GM12878 (cell line): Measurements from ENCODE around the gene ANXA2R. TPM values are rescaled to one million over a fixed set of nuclear protein-coding genes. Genes with fewer than 3 reads are reported as not detected.

ENCODE experiments used
- ATAC-seq: fragments of 200-7000 bp; cut with Tn5 transposase; 3 replicates; pipeline ENCODE4 v1.9.1; 2020; ENCODE audit warnings: mild to moderate bottlenecking, moderate library complexity
- BruUV-seq: library from RNA; stranded (reverse); fragments of 400-500 nt; replicated peaks from 2 replicates; lab custom pipeline; 2021; lab: Mats Ljungman, UMichigan
- CTCF ChIA-PET: fragments of 300-600 bp; sonication (Branson Sonifier 250); formaldehyde crosslinking; extraction: SDS; loops from one replicate; lab custom pipeline; 2021; ENCODE audit warnings: inconsistent platforms; lab: Yijun Ruan, JAX
- POLR2A ChIA-PET: fragments of 350-600 bp; formaldehyde crosslinking; extraction: SDS; loops from one replicate; lab custom pipeline; 2021; ENCODE audit warnings: inconsistent platforms; lab: Charles Lee
- RAD21 ChIA-PET: fragments of 300-600 bp; sonication (Branson Sonifier 250); formaldehyde crosslinking; loops from one replicate; lab custom pipeline; 2023; ENCODE audit warnings: antibody characterized with exemption; ENCODE audit not compliant: unreplicated experiment; lab: Charles Lee
- SMC1A ChIA-PET: fragments of 300-600 bp; sonication (Branson Sonifier 250); formaldehyde crosslinking; loops from one replicate; lab custom pipeline; 2023; ENCODE audit not compliant: unreplicated experiment, uncharacterized antibody; lab: Charles Lee
- DNase-seq: peaks from one replicate; pipeline ENCODE4 v3.0.0-alpha.2; 2011; ENCODE audit warnings: low read depth, low spot score
- FAIRE-seq: peaks from 3 replicates; lab custom pipeline; 2011; peaks lifted over from hg19 to GRCh38; lab: Jason Lieb, UNC
- H2AFZ ChIP-seq: 2 replicates; pipeline ENCODE4 v1.6.0; 2011; ENCODE audit warnings: low read depth, low read length, control low read depth; ENCODE audit not compliant: control insufficient read depth
- H3K27ac ChIP-seq: 2 replicates; pipeline ENCODE4 v1.5.1; 2011; ENCODE audit warnings: control low read depth; ENCODE audit not compliant: control insufficient read depth, insufficient read depth
- H3K27me3 ChIP-seq, 2 experiments: replicated peaks in 1 of 2; 2 replicates each; pipeline versions ENCODE4 v1.6.0 to v1.6.1; 2011; ENCODE audit warnings: low read length in 1 of 2; ENCODE audit not compliant: control insufficient read depth in 2 of 2, insufficient read depth in 2 of 2
- H3K36me3 ChIP-seq, 2 experiments: 2 replicates each; pipeline ENCODE4 v1.5.1; 2011; ENCODE audit warnings: low read length in 1 of 2; ENCODE audit not compliant: control insufficient read depth in 2 of 2, insufficient read depth in 2 of 2
- H3K4me1 ChIP-seq: 2 replicates; pipeline ENCODE4 v1.6.1; 2011; ENCODE audit warnings: mild to moderate bottlenecking, low read length, moderate library complexity, mixed read lengths; ENCODE audit not compliant: control insufficient read depth, insufficient read depth
- H3K4me2 ChIP-seq: 2 replicates; pipeline ENCODE4 v1.6.0; 2011; ENCODE audit warnings: control low read depth; ENCODE audit not compliant: control insufficient read depth, insufficient read depth
- H3K4me3 ChIP-seq: fragments of 200-600 bp; sonication (generic); 2 replicates; pipeline ENCODE4 v1.5.1; 2016
- H3K79me2 ChIP-seq: 2 replicates; pipeline ENCODE4 v1.6.0; 2011; ENCODE audit warnings: low read length; ENCODE audit not compliant: control insufficient read depth, insufficient read depth
- H3K9ac ChIP-seq: 2 replicates; pipeline ENCODE4 v1.8.0; 2011; ENCODE audit warnings: low read length, control low read depth, mixed read lengths; ENCODE audit not compliant: control insufficient read depth, insufficient read depth
- H3K9me3 ChIP-seq: replicated peaks from 3 replicates; pipeline ENCODE4 v1.5.1; 2011; ENCODE audit warnings: mild to moderate bottlenecking, low read length; ENCODE audit not compliant: control insufficient read depth, insufficient read depth
- H4K20me1 ChIP-seq: 2 replicates; pipeline ENCODE4 v1.6.0; 2011; ENCODE audit not compliant: control insufficient read depth, insufficient read depth
- BACH1 ChIP-seq: fragments of 450-650 bp; IDR thresholded peaks from 2 replicates; pipeline ENCODE4 v1.6.1; 2017; ENCODE audit warnings: mild to moderate bottlenecking, borderline replicate concordance
- BMI1 ChIP-seq: fragments of 450-650 bp; IDR thresholded peaks from 2 replicates; pipeline ENCODE4 v1.6.1; 2016; ENCODE audit warnings: mild to moderate bottlenecking, moderate library complexity, borderline replicate concordance
- CBX5 ChIP-seq: sonication (generic); IDR thresholded peaks from 2 replicates; pipeline ENCODE4 v1.6.1; 2016; ENCODE audit warnings: low read depth, moderate library complexity, mild to moderate bottlenecking, inconsistent platforms
- CHD4 ChIP-seq: fragments of 200-600 bp; sonication (generic); IDR thresholded peaks from 2 replicates; pipeline ENCODE4 v1.6.1; 2016; ENCODE audit warnings: mild to moderate bottlenecking
- CREM ChIP-seq: IDR thresholded peaks from 2 replicates; pipeline ENCODE4 v1.6.1; 2014; ENCODE audit warnings: antibody characterized with exemption, low read depth
- HSF1 ChIP-seq: fragments of 150-350 bp; IDR thresholded peaks from 2 replicates; pipeline ENCODE4 v1.6.1; 2014; ENCODE audit warnings: mild to moderate bottlenecking, low read depth, low read length
- IKZF2 ChIP-seq, 2 experiments: fragments of 450-650 bp; IDR thresholded peaks; 2 replicates each; pipeline ENCODE4 v1.6.1; 2017; ENCODE audit warnings: mild to moderate bottlenecking in 2 of 2, moderate library complexity in 2 of 2
- KDM1A ChIP-seq: fragments of 200-600 bp; sonication (generic); IDR thresholded peaks from 2 replicates; pipeline ENCODE4 v1.6.1; 2016; ENCODE audit warnings: borderline replicate concordance
- MTA2 ChIP-seq: fragments of 450-650 bp; IDR thresholded peaks from 2 replicates; pipeline ENCODE4 v1.6.1; 2016; ENCODE audit warnings: low read depth, mild to moderate bottlenecking, moderate library complexity
- RB1 ChIP-seq: fragments of 450-650 bp; formaldehyde crosslinking; IDR thresholded peaks from 2 replicates; pipeline ENCODE4 v1.6.1; 2017; ENCODE audit warnings: mild to moderate bottlenecking, borderline replicate concordance
- SIN3A ChIP-seq: IDR thresholded peaks from 2 replicates; pipeline ENCODE4 v1.6.1; 2012; ENCODE audit warnings: low read depth, low read length, improper control_type of control experiment
- TBL1XR1 ChIP-seq: IDR thresholded peaks from 2 replicates; pipeline ENCODE4 v1.6.1; 2012; ENCODE audit warnings: low read depth, low read length, improper control_type of control experiment
- ZNF207 ChIP-seq: fragments of 450-650 bp; IDR thresholded peaks from 2 replicates; pipeline ENCODE4 v1.6.1; 2014; ENCODE audit warnings: antibody characterized with exemption, mild to moderate bottlenecking, borderline replicate concordance
- WGBS: methylation state at CpG from one replicate; pipeline ENCODE4 v1.1.6; 2016; ENCODE audit warnings: low lambda C conversion rate; ENCODE audit not compliant: insufficient replicate concordance, insufficient coverage; ENCODE audit errors: missing lambda C conversion rate; 5-methylcytosine and 5-hydroxymethylcytosine counted together
- in situ Hi-C: fragments of 300-500 bp; cut with MboI; formaldehyde crosslinking; loops from 9 replicates; pipeline ENCODE4 v1.14.3; 2018; ENCODE audit warnings: mixed read lengths
- intact Hi-C: fragments of 100-400 bp; cut with micrococcal nuclease; formaldehyde crosslinking; loops from one replicate; pipeline ENCODE4 v1.14.2; 2022; ENCODE audit not compliant: unreplicated experiment
- polyA plus RNA-seq, 11 experiments: library from polyadenylated mRNA; depleted of rRNA in 4 of 11; unstranded in 6 of 11; stranded (reverse) in 5 of 11; fragments of >200 nt; fragmentation: Nextera tagmentation in 4 of 11; fragmentation: Illumina TruSeq in 1 of 11; extraction: Ambion mirVana in 4 of 11; extraction: Trizol in 1 of 11; gene quantifications; 1 replicate in 1 of 11; 2 replicates in 10 of 11; pipeline versions ENCODE4 v1.2.1 to v1.2.3, GENCODE V29; 2011 to 2016; ENCODE audit warnings: inconsistent platforms in 2 of 11, missing spikeins in 2 of 11, low read depth in 1 of 11
- total RNA-seq, 4 experiments: library from RNA; depleted of rRNA in 3 of 4; stranded (reverse); fragments of >200 nt in 3 of 4; fragmentation: Illumina TruSeq in 1 of 4; extraction: Trizol in 1 of 4; gene quantifications; 2 replicates each; pipeline versions ENCODE4 v1.2.1 to v1.2.3, GENCODE V29; 2013 to 2021
- TF ChIP-seq, protein P1 (sequence below): fragments of 450-650 bp; IDR thresholded peaks from 2 replicates; pipeline ENCODE4 v1.6.1; 2017; ENCODE audit warnings: low read depth, mild to moderate bottlenecking, moderate library complexity

The ANXA2R gene
- total and polyA plus RNA-seq, 10 of the 15 experiments (the other 5 are each of a cell fraction or from before 2014, with no cell fraction given) = 2.3 to 7.8 (median 4.4) TPM

DNA sequence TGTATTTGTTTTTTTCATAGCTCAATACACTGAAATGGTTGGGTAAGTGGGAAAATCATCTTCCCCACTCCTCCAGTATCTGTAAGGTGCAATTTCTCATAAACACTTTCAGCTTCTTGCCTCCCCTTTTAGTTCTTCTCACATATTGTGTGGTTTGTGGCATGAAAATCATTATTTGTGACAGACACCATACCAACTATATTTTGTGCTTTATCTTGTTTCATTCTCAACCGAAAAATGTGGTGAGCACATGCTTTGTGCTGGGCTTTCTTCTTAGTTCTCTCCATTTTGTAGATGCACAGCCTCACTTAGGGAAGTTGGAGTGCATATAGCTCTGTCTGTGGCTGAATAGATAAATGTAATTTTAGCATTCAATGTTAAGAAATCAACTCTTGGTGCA lies 6.4 kb upstream of the ANXA2R start:
- Histone ChIP-seq H3K27me3 (no peaks in the 10 kb centered on the region), H3K79me2 (no peaks in the 10 kb centered on the region), H3K4me3 (no peak overlapping the region), H3K4me1 (peaks cover 3% of the 10 kb centered on the region; the same call in 1 of the 2 replicates), H2AFZ (no peak overlapping the region), H3K9ac (no peak overlapping the region), H3K27ac (no peak overlapping the region), H3K36me3 (no peaks in the 10 kb centered on the region), H3K9me3 (no peaks in the 10 kb centered on the region), H3K4me2 (no peak overlapping the region), H4K20me1 (no peaks in the 10 kb centered on the region)
- ATAC-seq (no peak), DNase-seq (no peak), FAIRE-seq (no peak)
- WGBS = 85% methylated on average over 1 of the region's 1 CpG
- POLR2A ChIA-PET = interaction anchor here (0.6 to 1.3 kb wide), 2 partner anchors 18 to 49 kb away, joined by 5 read pairs; no protein-coding TSS in a partner anchor
- SMC1A ChIA-PET = interaction anchor here (0.7 to 1.4 kb wide), 5 partner anchors 15 to 60 kb away, joined by 3 to 5 read pairs (median 3); no protein-coding TSS in a partner anchor
- RAD21 ChIA-PET = interaction anchor here (0.9 to 1.5 kb wide), 2 partner anchors 19 to 258 kb away, joined by 3 read pairs; no protein-coding TSS in a partner anchor
- no peak for TF ChIP-seq BMI1
- peak in 1 of 2 experiments; percentile 12; a peak in 1 of 4 replicates for TF ChIP-seq IKZF2 (IDR thresholded peaks at IDR 0.05)
- intact Hi-C loops (no loop called here), in situ Hi-C loops (no loop called here)
- no TSS peak for BruUV-seq
- CTCF ChIA-PET = interaction anchor here (0.9 to 2.2 kb wide), 7 partner anchors 18 to 137 kb away, joined by 3 to 9 read pairs (median 5); no protein-coding TSS in a partner anchor

DNA sequence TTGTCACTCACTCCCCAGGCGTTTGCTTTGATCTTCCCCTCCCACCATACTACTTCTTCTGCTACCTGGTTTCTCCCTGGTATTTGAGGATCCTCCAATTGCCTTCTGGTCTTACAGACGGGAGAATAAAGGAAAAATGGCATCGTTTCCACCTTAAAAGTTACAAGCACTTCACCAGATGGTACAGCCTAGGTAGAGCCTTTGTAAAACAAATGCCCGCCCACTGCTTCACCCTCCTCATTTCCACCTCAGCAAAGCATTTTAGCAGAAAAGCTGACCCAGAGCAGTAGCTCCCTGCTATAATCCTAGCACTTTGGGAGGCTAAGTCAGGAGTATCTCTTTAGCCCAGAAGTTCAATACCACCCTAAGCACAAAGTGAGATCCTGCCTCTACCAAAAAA lies 5.1 kb upstream of the ANXA2R start:
- peaks cover 3% of the 10 kb centered on the region; the same call in 1 of the 2 replicates for H3K4me1 ChIP-seq
- H3K79me2 ChIP-seq = no peaks in the 10 kb centered on the region
- ChIA-PET CTCF (interaction anchor here (1.2 to 2.2 kb wide), 5 partner anchors 19 to 136 kb away, joined by 3 to 9 read pairs (median 5); no protein-coding TSS in a partner anchor), POLR2A (interaction anchor here (0.6 kb wide), 1 partner anchor 91 kb away, joined by 3 read pairs; no protein-coding TSS in a partner anchor), RAD21 (interaction anchor here (1.0 kb wide), 1 partner anchor 16 kb away, joined by 3 read pairs; no protein-coding TSS in a partner anchor), SMC1A (interaction anchor here (0.7 to 1.4 kb wide), 2 partner anchors 19 to 37 kb away, joined by 3 read pairs; no protein-coding TSS in a partner anchor)
- H3K4me2 ChIP-seq = no peak overlapping the region
- TF ChIP-seq RB1 (no peak), HSF1 (no peak), SIN3A (no peak), ZNF207 (no peak), MTA2 (no peak), CREM (no peak), KDM1A (no peak), CHD4 (no peak), BACH1 (no peak), CBX5 (no peak), TBL1XR1 (no peak)
- TF ChIP-seq, protein P1, sequence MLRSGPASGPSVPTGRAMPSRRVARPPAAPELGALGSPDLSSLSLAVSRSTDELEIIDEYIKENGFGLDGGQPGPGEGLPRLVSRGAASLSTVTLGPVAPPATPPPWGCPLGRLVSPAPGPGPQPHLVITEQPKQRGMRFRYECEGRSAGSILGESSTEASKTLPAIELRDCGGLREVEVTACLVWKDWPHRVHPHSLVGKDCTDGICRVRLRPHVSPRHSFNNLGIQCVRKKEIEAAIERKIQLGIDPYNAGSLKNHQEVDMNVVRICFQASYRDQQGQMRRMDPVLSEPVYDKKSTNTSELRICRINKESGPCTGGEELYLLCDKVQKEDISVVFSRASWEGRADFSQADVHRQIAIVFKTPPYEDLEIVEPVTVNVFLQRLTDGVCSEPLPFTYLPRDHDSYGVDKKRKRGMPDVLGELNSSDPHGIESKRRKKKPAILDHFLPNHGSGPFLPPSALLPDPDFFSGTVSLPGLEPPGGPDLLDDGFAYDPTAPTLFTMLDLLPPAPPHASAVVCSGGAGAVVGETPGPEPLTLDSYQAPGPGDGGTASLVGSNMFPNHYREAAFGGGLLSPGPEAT = no peak
- DNase-seq (no peak), FAIRE-seq (no peak), ATAC-seq (no peak)
- H4K20me1 ChIP-seq = no peaks in the 10 kb centered on the region
- in situ Hi-C loops = no loop called here
- intact Hi-C loops = no loop called here
- H3K27me3 ChIP-seq = no peaks in the 10 kb centered on the region
- 93% methylated on average over 4 of the region's 4 CpGs for WGBS
- no peaks in the 10 kb centered on the region for H3K36me3 ChIP-seq
- no peak overlapping the region for H3K27ac ChIP-seq
- no peak overlapping the region for H3K4me3 ChIP-seq
- no peaks in the 10 kb centered on the region for H3K9me3 ChIP-seq
- no peak overlapping the region for H2AFZ ChIP-seq
- no TSS peak for BruUV-seq
- no peak overlapping the region for H3K9ac ChIP-seq
